T-helper 2 cell (primary cell): ENCODE measurements around the gene PKMYT1.

ENCODE experiments used
- DNase-seq, 5 experiments: peaks; one replicate each; pipeline versions ENCODE4 v3.0.0 to v3.0.0-alpha.2; 2012 to 2022
- total RNA-seq, 2 donors: gene quantifications; one replicate each; lab custom pipeline; 2026; lab: John Stamatoyannopoulos, UW

Gene PKMYT1
- total RNA-seq: 0 to 1.7 reads per million in 2 donors

- DNase-seq: peak; percentile 91 to 94 (median 91)
Measured at GRCh38 chr16:2980227-2981176, at the start of gene PKMYT1. TSS of gene PKMYT1 (minus strand) at chr16:2980446. CDS start at chr16:2979657, 789 bp downstream.

- peak in 2 of 5 experiments; percentile 12 to 83 for DNase-seq
Measured at GRCh38 chr16:3029491-3030221, 49.4 kb upstream of the PKMYT1 start.

- DNase-seq: no peak
Measured at GRCh38 chr16:3028716-3029319, 48.6 kb upstream of the PKMYT1 start.

DNA sequence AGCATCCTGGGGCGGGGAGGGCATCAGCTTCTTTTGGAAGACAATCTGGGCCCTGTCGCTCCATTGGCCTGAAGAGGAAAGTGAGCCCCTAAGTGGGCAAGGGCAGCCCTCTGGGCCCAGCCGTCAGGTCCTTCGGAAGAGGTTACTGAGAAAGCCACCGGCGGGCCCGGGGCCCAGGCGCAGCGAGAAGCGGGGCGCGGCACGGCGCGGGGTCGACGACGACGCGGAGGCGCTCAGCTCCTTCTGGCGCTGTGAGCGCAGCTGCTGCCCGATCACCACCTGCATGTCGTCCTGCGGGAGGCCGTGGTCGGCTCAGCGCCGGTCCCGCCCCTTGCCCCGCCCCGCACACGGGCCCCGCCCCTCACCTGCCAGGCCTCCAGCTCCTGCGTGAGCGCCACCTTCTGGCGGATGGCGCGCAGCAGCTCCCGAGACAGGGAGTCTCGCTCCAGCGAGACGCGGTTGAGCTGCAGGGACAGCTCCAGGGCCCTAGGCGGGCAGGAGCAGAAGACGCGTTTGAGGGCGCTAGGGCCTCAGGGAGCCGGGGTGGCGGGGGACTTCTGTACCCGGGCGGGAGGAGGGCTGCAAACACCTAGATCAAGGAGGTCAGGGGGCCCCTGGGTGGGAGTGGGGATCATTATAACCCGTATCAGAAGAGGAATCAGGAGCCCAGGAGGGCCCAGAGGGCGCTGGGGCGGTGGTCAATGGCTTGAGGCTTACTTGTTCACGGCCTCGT is 47.9 kb upstream of the PKMYT1 start:
- DNase-seq: peak; percentile 68 to 88 (median 83)

DNA sequence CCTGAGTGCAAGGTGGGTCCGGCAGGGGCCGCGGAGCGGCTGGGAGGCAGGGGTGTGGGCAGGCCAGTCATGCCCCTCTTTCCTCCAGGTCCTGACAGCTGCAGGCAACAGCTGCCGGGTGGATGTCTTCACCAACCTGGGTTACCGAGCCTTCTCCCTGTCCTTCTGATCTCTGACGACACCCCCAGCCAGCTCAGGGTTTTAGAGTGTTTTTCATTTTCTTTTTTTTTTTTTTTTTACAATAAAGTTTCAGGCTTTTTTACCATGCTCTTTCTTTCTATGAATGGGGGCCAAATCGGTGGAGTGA is 47.2 kb upstream of the PKMYT1 start:
- DNase-seq: no peak

- no peak for DNase-seq
Measured at GRCh38 chr16:3026609-3027488, 46.6 kb upstream of the PKMYT1 start.

GRCh38 chr16:3026003-3026378 is 45.7 kb upstream of the PKMYT1 start:
- DNase-seq: no peak

GRCh38 chr16:3025032-3026002 is 45.1 kb upstream of the PKMYT1 start:
- DNase-seq: no peak

DNA sequence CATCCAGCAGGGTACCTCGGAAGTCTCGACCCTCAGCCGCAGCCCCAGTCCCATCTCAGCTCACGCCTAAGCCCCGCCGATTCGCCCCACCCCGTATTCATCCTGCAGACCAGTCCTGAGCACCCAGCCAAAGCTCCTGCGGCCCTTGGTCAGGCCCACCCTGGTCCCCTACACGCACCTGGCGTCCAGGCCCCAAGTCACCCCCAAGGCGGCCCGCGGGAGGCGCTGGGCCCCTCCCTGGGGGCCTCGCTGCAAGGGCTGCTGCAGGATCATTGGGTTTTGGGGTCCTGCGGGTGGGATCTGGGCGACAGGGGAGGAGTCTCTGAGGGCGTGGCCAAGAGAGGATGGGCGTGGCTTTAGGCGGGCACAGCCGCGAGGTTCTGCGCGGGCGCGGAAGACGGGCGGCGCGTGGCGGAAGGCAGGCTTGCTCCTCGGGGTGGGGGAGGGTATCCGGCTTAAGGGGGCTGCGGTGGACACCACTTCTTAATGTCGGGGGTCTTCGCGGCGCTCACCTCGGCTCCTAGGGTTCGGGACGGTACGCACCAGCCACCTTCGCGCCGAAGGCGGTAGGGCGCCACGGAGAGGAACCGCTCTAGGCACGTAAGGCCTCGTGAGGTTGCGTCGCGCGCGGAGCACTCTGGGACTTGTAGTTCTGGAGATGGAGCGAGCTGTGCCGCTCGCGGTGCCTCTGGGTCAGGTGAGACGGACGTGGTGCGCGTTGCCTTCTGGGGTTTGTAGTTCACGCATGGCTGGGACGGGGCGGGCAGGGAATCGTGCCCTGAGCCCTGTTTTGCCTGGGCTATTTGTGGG is 43.6 kb upstream of the PKMYT1 start, which contains the start of the genes HCFC1R1 and THOC6:
Gene HCFC1R1, minus strand, starts transcription at position 274 of the 810 bp plus-strand sequence. Its CDS starts 1 bp downstream, at position 273.
Gene THOC6, plus strand, starts transcription at position 367 of the 810 bp plus-strand sequence. Its CDS starts 292 bp downstream, at position 659.
- DNase-seq: peak; percentile 84 to 99 (median 94)

GRCh38 chr16:3023415-3023668 is 43.1 kb upstream of the PKMYT1 start:
- no peak for DNase-seq

DNA sequence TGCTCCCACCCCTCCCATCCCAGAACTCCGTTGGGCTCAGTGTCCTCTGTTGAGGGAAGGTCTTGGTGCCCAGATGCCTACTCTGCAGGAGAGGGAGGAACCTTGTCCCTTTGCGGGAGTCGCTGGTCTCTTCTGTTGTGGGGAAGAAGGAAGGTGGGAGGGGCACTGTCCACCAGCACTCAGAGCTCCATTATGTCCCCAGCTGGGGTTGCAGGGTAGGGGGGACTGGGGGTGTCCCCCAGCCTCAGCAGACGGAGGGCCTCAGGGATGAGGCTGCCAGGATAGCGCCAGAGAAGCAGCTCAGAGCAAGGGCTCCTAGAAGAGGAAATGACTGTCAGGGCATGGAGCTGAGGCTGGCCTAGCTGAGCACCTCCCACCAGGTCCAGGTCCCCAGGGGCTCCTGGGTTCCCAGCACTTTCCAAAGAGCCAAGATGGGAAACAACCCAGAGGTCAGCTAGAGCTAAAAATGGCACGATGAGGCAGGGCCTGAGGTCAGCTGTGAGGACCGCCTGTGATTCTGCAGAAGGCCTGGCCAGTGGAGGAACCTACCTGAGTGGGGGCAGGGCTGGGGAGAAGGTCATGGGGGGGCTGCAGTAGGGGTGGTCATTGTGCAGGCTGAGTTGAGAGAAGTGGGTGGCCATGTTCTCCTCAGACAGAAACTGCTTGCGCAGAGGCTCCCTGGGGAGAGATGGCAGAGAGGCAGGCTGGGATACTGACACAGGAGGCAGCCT is 42.6 kb upstream of the PKMYT1 start:
- no peak for DNase-seq

DNA sequence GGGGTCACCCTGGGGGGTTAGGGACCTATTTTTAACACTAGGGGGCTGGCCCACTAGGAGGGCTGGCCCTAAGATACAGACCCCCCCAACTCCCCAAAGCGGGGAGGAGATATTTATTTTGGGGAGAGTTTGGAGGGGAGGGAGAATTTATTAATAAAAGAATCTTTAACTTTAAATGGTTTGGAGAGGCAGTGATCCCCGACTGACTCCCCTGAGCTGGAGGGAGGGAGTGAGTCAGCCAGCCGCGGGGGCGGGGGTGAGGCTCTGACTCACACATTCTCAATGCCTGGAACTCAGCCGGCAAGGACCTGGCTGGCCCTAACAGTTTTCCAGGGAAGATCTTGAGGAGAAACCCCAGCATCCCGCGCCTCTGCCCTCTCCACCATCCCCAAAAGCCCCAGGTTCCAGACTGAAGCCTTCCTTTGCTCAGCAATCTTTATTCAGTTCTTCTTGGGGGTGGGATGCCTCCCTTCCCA is 42.0 kb upstream of the PKMYT1 start:
- DNase-seq: peak in 4 of 5 experiments; percentile 55 to 89 (median 68)

- peak; percentile 44 to 72 (median 57) for DNase-seq
Measured at GRCh38 chr16:3021449-3022207, 41.4 kb upstream of the PKMYT1 start.

DNA sequence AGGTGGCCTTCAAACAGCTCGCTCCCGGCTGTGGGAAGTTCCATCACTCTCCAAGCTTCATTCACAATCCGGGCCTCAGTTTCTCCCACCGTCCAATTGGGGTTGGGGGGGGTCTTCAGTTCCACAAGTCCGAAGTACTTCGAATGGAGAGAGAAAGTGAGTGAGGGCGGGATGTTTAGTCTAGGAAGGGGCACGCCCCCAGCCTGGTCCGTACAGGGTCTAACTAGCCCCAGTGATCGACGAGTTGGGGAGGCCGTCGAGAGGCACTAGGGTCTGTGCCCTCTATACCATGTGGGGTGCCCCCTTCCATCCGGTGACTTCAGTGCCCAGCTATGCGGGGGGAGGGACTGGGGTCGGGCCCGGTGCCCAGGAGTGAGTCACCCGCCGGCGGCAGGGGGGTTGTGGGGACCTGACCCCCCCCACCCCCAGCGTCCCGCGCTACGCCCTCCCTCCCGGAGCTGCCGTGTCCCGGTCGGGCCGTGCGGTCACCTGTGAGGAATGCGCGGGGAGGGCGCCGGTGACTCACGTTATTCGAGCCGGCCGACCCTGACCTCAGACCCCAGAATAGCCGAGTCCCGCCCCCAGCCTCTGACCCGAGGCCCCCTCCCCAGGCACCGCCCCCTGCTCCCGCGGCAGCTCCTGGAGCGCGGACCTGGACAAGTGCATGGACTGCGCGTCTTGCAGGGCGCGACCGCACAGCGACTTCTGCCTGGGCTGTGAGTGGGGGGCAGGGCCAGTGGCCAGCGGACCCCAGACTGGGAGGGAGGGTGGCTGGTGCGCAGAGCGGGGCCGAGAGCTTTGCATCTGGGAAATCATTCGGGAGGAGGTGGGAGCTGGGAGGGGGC is 40.6 kb upstream of the PKMYT1 start:
- DNase-seq: peak; percentile 39 to 64 (median 47)

DNA sequence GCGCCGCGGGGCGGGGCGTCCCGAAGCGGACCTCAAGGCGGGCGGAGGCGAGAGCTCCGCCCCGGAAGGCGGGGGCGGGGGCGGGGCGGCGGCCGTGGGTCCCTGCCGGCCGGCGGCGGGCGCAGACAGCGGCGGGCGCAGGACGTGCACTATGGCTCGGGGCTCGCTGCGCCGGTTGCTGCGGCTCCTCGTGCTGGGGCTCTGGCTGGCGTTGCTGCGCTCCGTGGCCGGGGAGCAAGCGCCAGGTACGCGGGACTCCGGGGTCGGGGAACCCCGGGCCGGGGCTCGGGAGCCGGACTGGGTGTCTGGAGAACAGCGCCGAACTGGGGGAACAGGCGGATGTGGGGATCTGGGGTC is 40.0 kb upstream of the PKMYT1 start, which contains the start of gene TNFRSF12A:
Gene TNFRSF12A, plus strand, starts transcription at position 122 of the 357 bp plus-strand sequence. Its CDS starts 30 bp downstream, at position 152.
- peak; percentile 33 to 81 (median 54) for DNase-seq

DNA sequence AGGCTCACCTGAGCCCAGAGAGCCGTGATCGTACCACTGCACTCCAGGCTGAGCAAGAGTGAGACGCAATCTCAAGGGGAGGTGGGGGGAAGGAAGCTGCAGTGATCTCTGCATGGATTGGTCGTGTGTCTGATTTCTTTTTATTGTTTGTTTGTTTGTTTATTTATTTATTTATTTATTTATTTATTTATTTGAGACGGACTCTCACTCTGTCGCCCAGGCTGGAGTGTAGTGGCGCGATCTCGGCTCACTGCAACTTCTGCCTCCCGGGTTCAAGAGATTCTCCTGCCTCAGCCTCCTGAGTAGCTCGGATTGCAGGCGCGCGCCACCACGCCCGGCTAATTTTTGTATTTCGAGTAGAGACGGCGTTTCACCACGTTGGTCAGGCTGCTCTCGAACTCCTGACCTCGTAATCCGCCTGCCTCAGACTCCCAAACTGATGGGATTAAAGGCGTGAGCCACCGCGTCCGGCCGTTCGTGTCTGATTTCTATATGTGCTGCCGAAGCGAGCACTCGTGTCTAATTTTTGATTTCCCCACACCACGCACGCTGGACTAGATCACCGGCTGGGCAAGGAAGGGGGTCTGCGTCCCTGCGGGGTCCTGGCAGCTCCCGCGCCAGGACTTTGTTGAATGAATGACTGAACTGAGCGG is 39.5 kb upstream of the PKMYT1 start:
- DNase-seq: no peak
